Gastroesophageal sphincter (tissue), 3 donors: ENCODE data around the gene MYL2.

Source experiments
- CTCF ChIP-seq, 4 experiments: fragments of 200-600 bp in 2 of 4; fragments of 450-650 bp in 2 of 4; sonication (generic) in 1 of 4; IDR thresholded peaks; one replicate each; pipeline ENCODE4 v1.5.1; 2017 to 2019; ENCODE audit warnings: antibody characterized with exemption in 4 of 4, mild to moderate bottlenecking in 2 of 4, moderate library complexity in 2 of 4
- POLR2A ChIP-seq, 2 donors: fragments of 450-650 bp; IDR thresholded peaks; one replicate each; pipeline ENCODE4 v1.6.1; 2017; ENCODE audit warnings: antibody characterized with exemption in 2 of 2, mild to moderate bottlenecking in 2 of 2, moderate library complexity in 1 of 2

GRCh38 chr12:110916295-110916875, 4.0 kb downstream of the MYL2 start:
- TF ChIP-seq CTCF (IDR thresholded peaks at IDR 0.05) (no peak), POLR2A (IDR thresholded peaks at IDR 0.05) (no peak)
